ENCODE measurements around the gene PRKACG.

DNA sequence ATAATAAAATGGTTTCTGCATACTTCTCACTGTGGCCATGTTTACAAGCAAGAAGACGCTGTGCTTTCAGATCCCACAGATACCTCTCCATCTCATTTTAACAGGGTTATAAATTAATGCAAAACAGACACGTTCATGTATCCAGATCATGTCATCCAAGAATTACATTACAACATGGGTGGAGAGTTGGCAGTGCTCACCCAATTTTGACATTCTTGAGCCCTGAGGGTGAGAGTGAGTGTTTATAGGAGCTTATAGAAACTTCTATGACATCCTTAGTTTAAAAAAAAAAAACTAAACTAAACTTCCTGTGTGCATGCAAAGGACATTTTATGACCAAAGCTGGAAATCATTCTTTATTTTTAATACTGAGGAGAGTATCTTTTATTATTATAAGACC lies 9.1 kb downstream of the PRKACG start:
- TF ChIP-seq CTCF (conservative IDR thresholded peaks at IDR 0.05; ENCODE audit: low read depth, low read length) (no peak), EZH2 (IDR thresholded peaks at IDR 0.05; ENCODE audit: low read length, unreplicated experiment) (no peak), EZH2phosphoT487 (IDR thresholded peaks at IDR 0.05; ENCODE audit: borderline replicate concordance, low read length) (no peak)

Measured in PC-3 (cell line).